ENCODE results near the gene HID1. TPM values are rescaled to one million over a fixed set of nuclear protein-coding genes. Genes with fewer than 3 reads are reported as not detected.

The HID1 gene
- total RNA-seq, 1 experiment from 2014 or later = 12.7 TPM

GRCh38 chr17:74956093-74956492 lies 16.5 kb downstream of the HID1 start:
- no peaks in the 10 kb centered on the region for H3K9me3 ChIP-seq (ENCODE audit: control insufficient read depth, low read depth, low read length)
- no peaks in the 10 kb centered on the region for H3K79me2 ChIP-seq (ENCODE audit: insufficient read depth, low read length)
- no CpG with 5 or more reads among the region's 4 CpGs for WGBS (ENCODE audit: extremely low coverage, insufficient read length, low lambda C conversion rate)
- H3K36me3 Mint-ChIP-seq (ENCODE audit: insufficient read depth in 1 of 3, low read depth in 3 of 3) = peaks cover 0 to 2% (median 0%) of the 10 kb centered on the region in 3 experiments; a peak in 2 of 7 replicates
- no peak overlapping the region for H3K9ac ChIP-seq (ENCODE audit: extremely low read depth, insufficient read length, low read length)
- H3K27ac Mint-ChIP-seq = no peak overlapping the region
- H3K23me2 ChIP-seq (ENCODE audit: insufficient read length, low read depth, low read length, poor library complexity, severe bottlenecking) = peaks cover 2% of the 10 kb centered on the region
- H3K27ac ChIP-seq (ENCODE audit: insufficient read length, low read depth, low read length) = no peak overlapping the region
- no peak overlapping the region for H3K14ac ChIP-seq (ENCODE audit: insufficient read depth, low read length)
- H3K56ac ChIP-seq (ENCODE audit: insufficient read length, low read depth, low read length) = no peak overlapping the region
- H4K20me1 ChIP-seq (ENCODE audit: control insufficient read depth, insufficient read depth, insufficient read length) = no peaks in the 10 kb centered on the region
- no peak overlapping the region for H2BK120ac ChIP-seq (ENCODE audit: low read depth, low read length, poor library complexity, severe bottlenecking)
- H3T11ph ChIP-seq (ENCODE audit: low read length) = no peak overlapping the region
- H3K4me1 Mint-ChIP-seq = peaks cover 6 to 19% of the 10 kb centered on the region in 2 experiments
- no peak overlapping the region for H3K4ac ChIP-seq (ENCODE audit: low read depth, low read length)
- H2BK12ac ChIP-seq (ENCODE audit: insufficient read length, low read depth, low read length) = no peak overlapping the region
- H3K23ac ChIP-seq (ENCODE audit: insufficient read length, low read depth, low read length) = no peak overlapping the region
- H4K91ac ChIP-seq (ENCODE audit: insufficient read length, low read depth, low read length) = no peak overlapping the region
- no peaks in the 10 kb centered on the region for H3K27me3 ChIP-seq (ENCODE audit: insufficient read depth, low read length)
- no peak overlapping the region for H4K8ac ChIP-seq (replicated peaks; ENCODE audit: insufficient read length, low read depth, low read length)
- H3K27me3 Mint-ChIP-seq (ENCODE audit: low read depth) = peaks cover 36% of the 10 kb centered on the region
- no peak overlapping the region for H2AK5ac ChIP-seq (ENCODE audit: insufficient read length, low read length)
- no peak overlapping the region for H4K5ac ChIP-seq (ENCODE audit: insufficient read length, low read depth, low read length)
- no peak overlapping the region for H3K4me2 ChIP-seq (ENCODE audit: insufficient read depth, insufficient read length, low read length)
- H3K79me1 ChIP-seq (ENCODE audit: insufficient read depth, low read depth, low read length, poor library complexity, severe bottlenecking) = no peaks in the 10 kb centered on the region
- peaks cover 0 to 2% of the 10 kb centered on the region in 2 experiments; a peak in 1 of 5 replicates for H3K9me3 Mint-ChIP-seq
- H2BK20ac ChIP-seq (ENCODE audit: low read depth, low read length, poor library complexity, severe bottlenecking) = no peak overlapping the region
- H3K4me1 ChIP-seq (ENCODE audit: insufficient read depth, low read length) = no peaks in the 10 kb centered on the region
- no peak overlapping the region for H2AFZ ChIP-seq (ENCODE audit: low read length)
- H3K4me3 Mint-ChIP-seq = no peak overlapping the region
- DNase-seq = no peak
- H3K18ac ChIP-seq (ENCODE audit: insufficient read length, low read depth, low read length) = no peak overlapping the region
- TF ChIP-seq CTCF (conservative IDR thresholded peaks at IDR 0.05) = no peak
- H2BK5ac ChIP-seq (ENCODE audit: insufficient read length, low read length) = no peak overlapping the region
- no peak overlapping the region for H2BK15ac ChIP-seq (ENCODE audit: low read depth, low read length)

All from H9 (cell line).